ENCODE results near the gene RPS6KA2. TPM values are rescaled to one million over a fixed set of nuclear protein-coding genes. Genes with fewer than 3 reads are reported as not detected.

Gene RPS6KA2
- total RNA-seq, 1 experiment from 2014 or later: 4.1 TPM

GRCh38 chr6:166617359-166617758 is 9.7 kb downstream of the RPS6KA2 start:
- in situ Hi-C loops (cut with HindIII; ENCODE audit: low pct_unique_long_range_greater_than_20kb, low sequenced_read_pairs): no loop called here
- no peak overlapping the region for H3K4me3 ChIP-seq (ENCODE audit: low read depth in 2 of 2, low read length in 2 of 2)
- H3K27ac ChIP-seq (ENCODE audit: low read length): no peak overlapping the region
- H3K9me3 ChIP-seq (ENCODE audit: control insufficient read depth, insufficient read depth, low read depth, low read length): no peaks in the 10 kb centered on the region
- no TSS peak for BruUV-seq (replicated peaks)
- no peak for DNase-seq (ENCODE audit: low read depth, low spot score)
- H3K27me3 ChIP-seq (ENCODE audit: control insufficient read depth, insufficient read depth, low read length): peaks cover 4% of the 10 kb centered on the region; the same call in 1 of the 2 replicates
- H3K36me3 ChIP-seq (ENCODE audit: control insufficient read depth, insufficient read depth, low read length): no peaks in the 10 kb centered on the region
- intact Hi-C loops (cut with micrococcal nuclease; ENCODE audit: unreplicated experiment): no loop called here
- TF ChIP-seq TCF7L2 (IDR thresholded peaks at IDR 0.05; ENCODE audit: low read depth, low read length) (no peak), POLR2AphosphoS5 (IDR thresholded peaks at IDR 0.05; ENCODE audit: low read depth, low read length) (no peak), REST (IDR thresholded peaks at IDR 0.05; ENCODE audit: insufficient read depth in 1 of 2, low read depth in 2 of 2, low read length in 1 of 2) (no peak), SIN3A (IDR thresholded peaks at IDR 0.05; ENCODE audit: borderline replicate concordance, insufficient read depth, low read depth, low read length) (no peak), CTCF (IDR thresholded peaks at IDR 0.05) (no peak)
- ATAC-seq: no peak
- no peaks in the 10 kb centered on the region for H3K4me1 ChIP-seq (ENCODE audit: control insufficient read depth, insufficient read depth, low read length)
- ChIA-PET POLR2A (no interaction called here), CTCF (no interaction called here)

GRCh38 chr6:166616261-166617238 is 10.5 kb downstream of the RPS6KA2 start:
- DNase-seq (ENCODE audit: low read depth, low spot score) (no peak), ATAC-seq (no peak)
- in situ Hi-C loops (cut with HindIII; ENCODE audit: low pct_unique_long_range_greater_than_20kb, low sequenced_read_pairs) (no loop called here), intact Hi-C loops (cut with micrococcal nuclease; ENCODE audit: unreplicated experiment) (no loop called here)
- H3K27ac ChIP-seq (ENCODE audit: low read length): no peak overlapping the region
- ChIA-PET POLR2A (no interaction called here), CTCF (no interaction called here)
- H3K4me3 ChIP-seq (ENCODE audit: low read depth in 2 of 2, low read length in 2 of 2): no peak overlapping the region
- no peaks in the 10 kb centered on the region; the same call in 1 of the 2 replicates for H3K27me3 ChIP-seq (ENCODE audit: control insufficient read depth, insufficient read depth, low read length)
- no peaks in the 10 kb centered on the region for H3K4me1 ChIP-seq (ENCODE audit: control insufficient read depth, insufficient read depth, low read length)
- TF ChIP-seq CTCF (IDR thresholded peaks at IDR 0.05): no peak
- no peak for TF ChIP-seq TCF7L2 (IDR thresholded peaks at IDR 0.05; ENCODE audit: low read depth, low read length)
- no peak for TF ChIP-seq SIN3A (IDR thresholded peaks at IDR 0.05; ENCODE audit: borderline replicate concordance, insufficient read depth, low read depth, low read length)
- no peak for TF ChIP-seq REST (IDR thresholded peaks at IDR 0.05; ENCODE audit: insufficient read depth in 1 of 2, low read depth in 2 of 2, low read length in 1 of 2)
- no peak for TF ChIP-seq POLR2AphosphoS5 (IDR thresholded peaks at IDR 0.05; ENCODE audit: low read depth, low read length)
- no peaks in the 10 kb centered on the region for H3K36me3 ChIP-seq (ENCODE audit: control insufficient read depth, insufficient read depth, low read length)
- H3K9me3 ChIP-seq (ENCODE audit: control insufficient read depth, insufficient read depth, low read depth, low read length): no peaks in the 10 kb centered on the region
- BruUV-seq (replicated peaks): no TSS peak

All from Panc1 (cell line).